GM19023 (cell line): Measurements from ENCODE around the gene GSTK1.

Experiments
- ATAC-seq: cut with Tn5 transposase; IDR thresholded peaks from one replicate; pipeline ENCODE4 v1.9.1; 2021; ENCODE audit warnings: mild to moderate bottlenecking, moderate library complexity; ENCODE audit not compliant: unreplicated experiment

Gene GSTK1

GRCh38 chr7:143295870-143296269 lies 32.6 kb downstream of the GSTK1 start:
- no peak for ATAC-seq

- ATAC-seq: no peak
Observed at GRCh38 chr7:143296686-143297085, 33.4 kb downstream of the GSTK1 start.

GRCh38 chr7:143299346-143299745 lies 36.1 kb downstream of the GSTK1 start:
- ATAC-seq: no peak

- no peak for ATAC-seq
Observed at GRCh38 chr7:143299840-143300239, 36.6 kb downstream of the GSTK1 start.

- no peak for ATAC-seq
Observed at GRCh38 chr7:143300959-143301935, 38.0 kb downstream of the GSTK1 start.

GRCh38 chr7:143303733-143304132 lies 40.5 kb downstream of the GSTK1 start:
- ATAC-seq: no peak

- no peak for ATAC-seq
Observed at GRCh38 chr7:143304938-143305337, 41.7 kb downstream of the GSTK1 start.

- no peak for ATAC-seq
Observed at GRCh38 chr7:143305423-143306070, 42.3 kb downstream of the GSTK1 start.

GRCh38 chr7:143308632-143309031 lies 45.4 kb downstream of the GSTK1 start:
- ATAC-seq: no peak

- no peak for ATAC-seq
Observed at GRCh38 chr7:143314127-143314526, 50.9 kb downstream of the GSTK1 start.

- ATAC-seq: no peak
Observed at GRCh38 chr7:143315776-143316175, 52.5 kb downstream of the GSTK1 start, which contains the start of gene CLCN1. Gene CLCN1 (plus strand): TSS chr7:143316111. CDS start chr7:143316213, 102 bp downstream.

- ATAC-seq: no peak
Observed at GRCh38 chr7:143316492-143316891, 53.3 kb downstream of the GSTK1 start.

GRCh38 chr7:143318661-143319060 lies 55.4 kb downstream of the GSTK1 start:
- no peak for ATAC-seq
